ENCODE results near the gene BBLN. TPM values are rescaled to one million over a fixed set of nuclear protein-coding genes. Genes with fewer than 3 reads are reported as not detected.
A peak's percentile ranks its signal among the peaks of the same experiment; 100 is the strongest.

BBLN gene
- total RNA-seq, 2 donors from 2014 or later: 333 to 437 TPM

GRCh38 chr9:128145951-128146351 lies 14.1 kb upstream of the BBLN start:
- no peak overlapping the region for H3K27ac ChIP-seq
- H3K4me3 ChIP-seq: no peak overlapping the region
- 72% methylated on average over 11 of the region's 13 CpGs for WGBS
- intact Hi-C loops (cut with DNase I): no loop called here
- TF ChIP-seq, protein P1, sequence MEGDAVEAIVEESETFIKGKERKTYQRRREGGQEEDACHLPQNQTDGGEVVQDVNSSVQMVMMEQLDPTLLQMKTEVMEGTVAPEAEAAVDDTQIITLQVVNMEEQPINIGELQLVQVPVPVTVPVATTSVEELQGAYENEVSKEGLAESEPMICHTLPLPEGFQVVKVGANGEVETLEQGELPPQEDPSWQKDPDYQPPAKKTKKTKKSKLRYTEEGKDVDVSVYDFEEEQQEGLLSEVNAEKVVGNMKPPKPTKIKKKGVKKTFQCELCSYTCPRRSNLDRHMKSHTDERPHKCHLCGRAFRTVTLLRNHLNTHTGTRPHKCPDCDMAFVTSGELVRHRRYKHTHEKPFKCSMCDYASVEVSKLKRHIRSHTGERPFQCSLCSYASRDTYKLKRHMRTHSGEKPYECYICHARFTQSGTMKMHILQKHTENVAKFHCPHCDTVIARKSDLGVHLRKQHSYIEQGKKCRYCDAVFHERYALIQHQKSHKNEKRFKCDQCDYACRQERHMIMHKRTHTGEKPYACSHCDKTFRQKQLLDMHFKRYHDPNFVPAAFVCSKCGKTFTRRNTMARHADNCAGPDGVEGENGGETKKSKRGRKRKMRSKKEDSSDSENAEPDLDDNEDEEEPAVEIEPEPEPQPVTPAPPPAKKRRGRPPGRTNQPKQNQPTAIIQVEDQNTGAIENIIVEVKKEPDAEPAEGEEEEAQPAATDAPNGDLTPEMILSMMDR (IDR thresholded peaks at IDR 0.05): no peak
- TF ChIP-seq POLR2AphosphoS5 (IDR thresholded peaks at IDR 0.05) (no peak), POLR2A (IDR thresholded peaks at IDR 0.05) (no peak)
- H3K27me3 ChIP-seq (replicated peaks; ENCODE audit: insufficient read depth): no peaks in the 10 kb centered on the region
- no peaks in the 10 kb centered on the region for H3K9me3 ChIP-seq
- no peak for DNase-seq (ENCODE audit: low spot score)
- no peaks in the 10 kb centered on the region for H3K36me3 ChIP-seq
- H3K4me1 ChIP-seq (replicated peaks): peaks cover 5% of the 10 kb centered on the region

GRCh38 chr9:128146591-128147120 lies 13.4 kb upstream of the BBLN start:
- no peak for TF ChIP-seq POLR2AphosphoS5 (IDR thresholded peaks at IDR 0.05)
- no peak for TF ChIP-seq POLR2A (IDR thresholded peaks at IDR 0.05)
- TF ChIP-seq, protein P1 (IDR thresholded peaks at IDR 0.05): no peak
- 92% methylated on average over 8 of the region's 8 CpGs for WGBS
- intact Hi-C loops (cut with DNase I): no loop called here

GRCh38 chr9:128148509-128149000 lies 11.5 kb upstream of the BBLN start:
- TF ChIP-seq POLR2AphosphoS5 (IDR thresholded peaks at IDR 0.05) (no peak), POLR2A (IDR thresholded peaks at IDR 0.05) (no peak)
- TF ChIP-seq, protein P1 (IDR thresholded peaks at IDR 0.05): no peak
- Histone ChIP-seq H3K4me1 (replicated peaks) (peaks cover 5% of the 10 kb centered on the region), H3K27me3 (replicated peaks; ENCODE audit: insufficient read depth) (no peaks in the 10 kb centered on the region), H3K9me3 (no peaks in the 10 kb centered on the region), H3K27ac (peak overlapping the region; percentile 60 to 63), H3K36me3 (no peaks in the 10 kb centered on the region), H3K4me3 (no peak overlapping the region)
- DNase-seq (ENCODE audit: low spot score): no peak
- intact Hi-C loops (cut with DNase I): no loop called here
- WGBS: 79% methylated on average over 5 of the region's 5 CpGs

More at GRCh38 chr9:128146591-128147120, 13.4 kb upstream of the BBLN start:
- Histone ChIP-seq H3K27me3 (replicated peaks; ENCODE audit: insufficient read depth) (no peaks in the 10 kb centered on the region), H3K4me3 (no peak overlapping the region), H3K27ac (no peak overlapping the region), H3K4me1 (replicated peaks) (peaks cover 5% of the 10 kb centered on the region), H3K36me3 (no peaks in the 10 kb centered on the region), H3K9me3 (no peaks in the 10 kb centered on the region)
- no peak for DNase-seq (ENCODE audit: low spot score)

DNA sequence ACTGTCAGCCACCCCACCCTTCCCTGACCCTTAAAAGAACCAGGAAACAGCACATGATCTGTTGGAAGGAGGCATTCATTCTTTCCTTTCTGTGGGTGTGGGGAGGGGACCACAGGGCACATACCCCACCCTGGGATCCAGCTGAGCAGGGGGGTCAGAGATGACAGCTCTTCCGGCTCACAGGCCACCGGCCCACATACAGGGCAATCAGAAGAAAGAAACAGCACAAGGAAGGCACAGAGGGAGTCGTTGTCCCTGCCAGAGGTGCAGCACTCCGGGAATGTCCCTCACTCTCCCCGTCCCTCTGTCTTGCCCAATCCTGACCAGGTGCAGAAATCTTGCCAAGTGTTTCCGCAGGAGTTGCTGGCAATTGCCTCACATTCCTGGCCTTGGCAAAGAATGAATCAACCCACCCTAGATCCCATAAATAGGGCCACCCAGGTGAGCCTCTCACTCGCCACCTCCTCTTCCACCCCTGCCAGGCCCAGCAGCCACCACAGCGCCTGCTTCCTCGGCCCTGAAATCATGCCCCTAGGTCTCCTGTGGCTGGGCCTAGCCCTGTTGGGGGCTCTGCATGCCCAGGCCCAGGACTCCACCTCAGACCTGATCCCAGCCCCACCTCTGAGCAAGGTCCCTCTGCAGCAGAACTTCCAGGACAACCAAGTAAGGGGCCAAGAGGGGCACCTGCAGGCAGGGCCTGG lies 10.9 kb upstream of the BBLN start, which contains the start of gene LCN2:
TSS of gene LCN2 (plus strand) at position 453 of the 701 bp plus-strand sequence. CDS start at position 526, 73 bp downstream.
- H3K36me3 ChIP-seq: no peaks in the 10 kb centered on the region
- H3K9me3 ChIP-seq: no peaks in the 10 kb centered on the region
- peaks cover 5% of the 10 kb centered on the region for H3K4me1 ChIP-seq (replicated peaks)
- intact Hi-C loops (cut with DNase I): no loop called here
- peak; percentile 87 for DNase-seq (ENCODE audit: low spot score)
- no peak within 1 kb of the TSS for H3K4me3 ChIP-seq
- H3K27ac ChIP-seq: peak within 1 kb of the TSS; percentile 60 to 63
- H3K27me3 ChIP-seq (replicated peaks; ENCODE audit: insufficient read depth): no peaks in the 10 kb centered on the region
- TF ChIP-seq POLR2A (IDR thresholded peaks at IDR 0.05) (peak; percentile 44), POLR2AphosphoS5 (IDR thresholded peaks at IDR 0.05) (peak; percentile 78)
- TF ChIP-seq, protein P1 (IDR thresholded peaks at IDR 0.05): no peak
- WGBS: 58% methylated on average over 9 of the region's 9 CpGs

Measured in prostate gland (tissue), 2 donors.